Fibroblast of skin of left quadriceps (primary cell): ENCODE measurements around the gene SRD5A3.
A peak's percentile ranks its signal among the peaks of the same experiment; 100 is the strongest.
"Not testable (repeated sequence)": the region's sequence is repeated elsewhere in the genome, so short reads cannot be mapped to it uniquely, and the experiment has no call there.

Experiments
- DNase-seq, 2 experiments: peaks; one replicate each; pipeline ENCODE4 v3.0.0-alpha.2; 2013; ENCODE audit warnings: low read depth in 2 of 2

The SRD5A3 gene

GRCh38 chr4:55346851-55347255 is 811 bp downstream of the SRD5A3 start:
- DNase-seq: no peak

GRCh38 chr4:55347610-55348228 is 1.7 kb downstream of the SRD5A3 start:
- DNase-seq: no peak

DNA sequence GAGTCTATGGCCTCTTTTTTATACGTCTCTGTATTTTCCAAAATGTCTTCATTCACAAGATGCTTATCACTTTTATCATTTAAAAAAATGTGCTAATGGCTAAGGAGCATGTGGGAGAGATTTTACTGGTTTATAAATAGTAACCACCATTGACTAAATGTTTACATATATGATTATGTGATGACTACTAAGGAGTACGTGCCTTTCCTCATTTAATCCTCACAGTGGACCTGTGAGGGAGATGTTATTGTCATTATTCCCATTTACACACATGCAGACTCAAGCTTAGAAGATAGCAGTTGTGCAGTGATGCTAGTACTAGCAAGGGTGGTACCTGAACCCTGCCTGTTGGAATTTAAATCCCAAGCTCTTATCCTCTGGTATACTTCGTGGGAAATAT is 2.4 kb downstream of the SRD5A3 start:
- peak in 1 of 2 experiments; percentile 38 for DNase-seq

- not testable (repeated sequence) for DNase-seq
Measured at GRCh38 chr4:55350870-55351269, 4.8 kb downstream of the SRD5A3 start.

DNA sequence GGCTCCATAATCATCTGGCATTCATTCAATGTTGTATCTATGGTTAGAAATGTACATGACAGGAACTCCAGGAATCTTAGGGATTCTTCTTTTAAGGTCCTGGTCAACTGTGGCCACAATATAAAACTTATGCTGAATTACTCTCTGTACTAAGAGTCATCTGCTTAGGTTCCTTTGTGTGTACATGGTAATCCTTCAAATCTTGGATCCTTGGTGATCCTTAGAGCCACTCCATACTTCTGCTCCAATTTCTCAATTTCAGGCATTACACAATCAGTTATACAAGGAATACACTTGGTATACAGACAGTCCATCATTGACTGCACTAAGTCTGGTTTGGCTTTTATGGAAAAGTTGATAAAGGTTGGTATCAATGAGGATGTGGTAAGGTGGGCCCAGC is 5.8 kb downstream of the SRD5A3 start:
- DNase-seq: no peak

GRCh38 chr4:55352726-55353125 is 6.7 kb downstream of the SRD5A3 start:
- DNase-seq: no peak

DNA sequence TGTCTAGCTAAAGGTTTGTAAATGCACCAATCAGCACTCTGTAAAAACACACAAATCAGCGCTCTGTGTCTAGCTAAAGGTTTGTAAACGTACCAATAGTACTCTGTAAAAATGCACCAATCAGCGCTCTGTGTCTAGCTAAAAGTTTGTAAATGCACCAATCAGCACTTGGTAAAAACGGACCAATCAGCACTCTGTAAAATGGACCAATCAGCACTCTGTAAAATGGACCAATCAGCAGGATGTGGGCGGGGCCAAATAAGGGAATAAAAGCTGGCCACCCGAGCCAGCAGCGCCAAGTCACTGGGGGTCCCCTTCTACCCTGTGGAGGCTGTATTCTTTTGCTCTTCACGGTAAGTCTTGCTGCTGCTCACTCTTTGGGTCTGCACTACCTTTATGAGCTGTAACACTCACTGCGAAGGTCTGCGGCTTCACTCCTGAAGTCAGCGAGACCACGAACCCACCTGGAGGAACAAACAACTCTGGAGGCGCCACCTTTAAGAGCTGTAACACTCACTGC is 7.2 kb downstream of the SRD5A3 start:
- DNase-seq: not testable (repeated sequence)

GRCh38 chr4:55354648-55355047 is 8.6 kb downstream of the SRD5A3 start:
- no peak for DNase-seq

DNA sequence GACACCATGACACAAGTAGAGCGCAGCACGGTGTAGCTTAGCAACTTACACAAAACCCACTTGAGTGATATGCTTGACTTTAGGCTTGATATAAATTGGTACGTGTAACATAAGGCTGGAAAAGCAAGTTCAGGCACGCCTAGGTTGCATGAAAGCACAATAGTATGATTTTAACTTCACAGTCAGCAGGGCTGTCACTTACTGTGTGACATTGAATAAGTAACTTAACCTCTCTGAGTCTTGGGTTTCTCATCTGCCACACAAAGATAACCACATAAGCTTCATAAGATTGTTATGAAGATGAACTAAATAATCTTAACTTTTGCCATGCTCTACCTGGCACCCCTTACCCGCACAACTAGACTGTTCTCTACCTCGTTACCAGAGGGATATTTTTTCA is 9.5 kb downstream of the SRD5A3 start:
- no peak for DNase-seq

DNA sequence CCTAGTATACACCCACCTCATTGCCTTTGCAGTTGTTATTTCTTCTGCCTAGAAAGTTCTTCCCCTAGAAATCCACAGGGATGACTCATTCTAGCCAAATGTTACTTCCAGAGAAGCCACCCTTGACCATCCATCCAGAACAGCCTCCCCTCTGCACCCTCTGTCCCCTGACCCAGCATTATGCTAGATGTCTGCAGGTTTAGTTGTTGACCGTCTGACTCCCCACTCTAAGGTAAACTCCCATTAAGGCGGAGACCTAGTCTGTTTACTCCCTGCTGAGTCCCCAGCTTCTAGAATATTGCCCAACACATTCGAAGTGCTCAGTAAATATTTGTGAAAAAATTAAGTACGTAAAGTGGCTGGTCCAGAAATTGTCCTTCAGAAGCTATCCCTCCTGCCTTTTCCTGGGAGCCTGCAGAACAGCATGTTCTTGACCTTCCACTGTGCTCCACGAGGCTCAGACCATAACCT is 11.0 kb downstream of the SRD5A3 start:
- no peak for DNase-seq

- no peak for DNase-seq
Measured at GRCh38 chr4:55358246-55358645, 12.2 kb downstream of the SRD5A3 start.

DNA sequence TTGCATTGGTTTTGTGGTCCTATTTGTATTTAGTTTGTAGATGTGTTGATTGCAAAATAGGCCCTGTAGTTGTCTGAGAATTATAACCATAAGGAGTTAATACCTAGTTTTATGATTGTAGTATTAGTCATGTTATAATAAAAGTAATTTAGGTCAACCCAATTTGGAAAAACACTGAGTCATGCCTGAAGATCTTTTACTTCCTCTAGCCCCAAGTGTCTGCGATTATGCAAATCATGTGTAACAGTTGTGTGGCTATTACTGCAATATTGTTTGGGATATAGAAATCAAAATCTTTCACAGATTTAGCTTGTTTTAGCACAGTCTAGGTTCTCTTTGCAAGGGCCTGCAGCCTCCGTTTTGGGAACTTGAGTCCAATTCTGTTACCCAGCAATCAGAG is 12.6 kb downstream of the SRD5A3 start:
- peak; percentile 86 to 89 for DNase-seq

DNA sequence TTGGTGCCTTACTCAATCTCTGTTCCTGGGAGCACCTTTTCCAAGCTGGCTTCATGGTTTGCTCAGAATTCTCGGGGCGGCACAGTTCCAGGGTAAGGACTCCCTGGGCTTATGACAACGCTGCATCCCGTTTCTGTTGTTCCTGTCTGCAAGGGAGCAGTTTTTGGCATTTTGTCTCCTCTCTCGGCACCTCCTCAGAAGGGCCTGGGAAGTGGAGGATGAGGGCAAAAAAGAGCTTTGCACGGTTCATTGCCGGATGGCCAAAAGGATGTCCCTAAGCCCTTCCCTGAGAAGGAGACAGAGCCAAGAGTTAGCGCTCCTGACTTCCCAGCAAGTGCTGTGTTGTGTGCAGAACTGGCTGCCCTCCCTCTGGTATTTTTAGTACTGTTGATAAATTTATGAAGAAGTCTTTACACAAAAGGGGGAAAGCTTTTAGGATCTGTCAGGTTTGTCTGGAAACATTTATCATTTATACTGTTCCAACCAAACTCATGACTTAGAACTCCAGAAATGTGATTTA is 13.4 kb downstream of the SRD5A3 start:
- peak; percentile 41 to 53 for DNase-seq

DNA sequence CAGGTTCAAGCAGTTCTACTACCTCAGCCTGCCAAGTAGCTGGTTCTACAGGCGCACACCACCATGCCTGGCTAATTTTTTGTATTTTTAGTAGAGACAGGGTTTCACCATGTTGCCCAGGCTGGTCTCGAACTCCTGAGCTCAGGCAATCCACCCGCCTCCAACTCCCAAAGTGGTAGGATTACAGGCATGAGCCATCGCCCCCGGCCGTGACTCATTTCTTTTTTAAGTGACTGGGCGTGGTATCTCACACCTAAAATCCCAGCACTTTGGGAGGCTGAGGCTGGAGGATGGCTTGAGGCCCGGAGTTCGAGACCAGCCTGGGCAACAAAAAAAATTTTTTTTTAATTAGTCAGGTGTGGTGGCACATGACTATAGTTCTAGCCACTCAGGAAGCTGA is 16.9 kb downstream of the SRD5A3 start:
- DNase-seq: not testable (repeated sequence)

DNA sequence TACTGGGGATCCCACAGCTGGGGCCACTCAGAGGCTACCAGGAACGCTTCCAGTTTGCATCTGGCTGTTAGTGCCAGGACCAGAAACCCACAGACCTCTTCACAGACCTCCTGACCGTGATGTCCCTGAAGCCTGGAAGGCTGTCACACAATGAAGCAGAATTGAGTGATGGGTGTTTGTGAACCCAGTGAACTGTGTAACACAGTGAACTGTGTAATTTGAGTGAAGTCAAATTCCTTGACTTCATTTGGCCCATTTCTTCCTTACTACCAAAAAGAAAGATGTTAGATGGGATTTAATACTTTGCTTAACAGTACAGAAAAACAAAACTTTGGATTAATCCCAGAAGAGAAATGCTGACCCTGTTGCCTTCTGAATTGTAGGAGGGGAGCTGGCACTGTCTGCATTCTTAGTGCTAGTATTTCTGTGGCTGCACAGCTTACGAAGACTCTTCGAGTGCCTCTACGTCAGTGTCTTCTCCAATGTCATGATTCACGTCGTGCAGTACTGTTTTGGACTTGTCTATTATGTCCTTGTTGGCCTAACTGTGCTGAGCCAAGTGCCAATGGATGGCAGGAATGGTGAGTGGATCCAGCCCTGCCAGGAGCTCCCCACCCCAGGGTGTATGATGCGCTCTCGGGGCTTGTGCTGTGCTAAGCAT is 17.8 kb downstream of the SRD5A3 start:
- DNase-seq: no peak

DNA sequence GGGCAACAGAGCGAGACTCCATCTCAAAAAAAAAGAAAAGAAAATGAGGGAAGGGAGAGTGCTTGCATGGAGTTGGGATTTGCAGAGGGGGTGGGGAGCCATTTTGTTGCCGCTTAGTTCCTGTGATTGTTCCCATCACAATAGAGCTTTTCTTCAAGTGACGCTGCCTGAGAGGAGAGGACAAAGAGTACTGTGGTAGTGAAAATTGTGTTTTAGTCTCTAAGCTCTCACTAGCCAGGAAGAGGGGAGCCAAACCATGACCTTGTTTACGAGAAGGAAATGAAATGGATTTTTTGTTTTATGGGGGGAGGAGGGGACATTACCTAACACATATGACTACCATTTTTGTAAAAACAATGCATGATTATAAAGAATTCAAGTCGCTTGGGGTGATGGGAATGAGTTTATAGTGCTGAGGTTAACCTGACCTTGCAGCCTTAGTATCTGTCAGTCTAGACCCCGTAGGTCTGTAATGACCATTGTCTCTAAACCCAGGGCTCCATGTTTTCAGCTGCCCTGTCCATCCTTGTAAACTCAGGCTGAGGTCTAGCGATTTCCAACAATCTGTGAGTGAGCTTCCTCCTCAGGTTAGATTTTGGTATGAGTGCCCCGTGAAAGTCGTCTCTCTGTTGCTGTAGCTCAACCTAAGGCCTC is 18.8 kb downstream of the SRD5A3 start:
- no peak for DNase-seq

- no peak for DNase-seq
Measured at GRCh38 chr4:55365345-55365728, 19.3 kb downstream of the SRD5A3 start.

- DNase-seq: no peak
Measured at GRCh38 chr4:55366621-55367020, 20.6 kb downstream of the SRD5A3 start.

DNA sequence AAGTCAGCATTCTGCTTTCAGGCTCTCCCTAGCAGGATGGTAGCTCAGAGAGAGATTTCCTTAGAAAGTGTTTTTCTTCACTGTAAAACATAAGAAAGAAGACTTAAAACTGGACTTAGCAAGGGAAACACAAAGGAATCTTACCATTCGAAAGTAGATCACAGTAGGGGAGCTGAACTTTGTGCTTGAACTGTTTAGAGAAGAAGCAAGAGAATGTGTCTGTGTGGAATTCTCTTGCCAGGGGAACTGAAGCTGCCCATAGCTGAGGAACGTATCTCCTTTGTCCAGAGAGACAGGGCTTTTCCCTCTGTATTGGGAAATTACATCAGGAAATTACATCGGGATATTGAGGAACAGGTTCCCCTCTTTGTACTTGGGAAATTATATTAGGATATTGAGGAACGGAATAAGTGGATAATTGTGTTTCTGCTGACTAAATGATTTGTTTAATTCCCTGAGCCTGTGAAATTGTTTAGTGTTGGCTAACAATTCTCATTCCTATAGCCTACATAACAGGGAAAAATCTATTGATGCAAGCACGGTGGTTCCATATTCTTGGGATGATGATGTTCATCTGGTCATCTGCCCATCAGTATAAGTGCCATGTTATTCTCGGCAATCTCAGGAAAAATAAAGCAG is 21.2 kb downstream of the SRD5A3 start:
- DNase-seq: no peak

DNA sequence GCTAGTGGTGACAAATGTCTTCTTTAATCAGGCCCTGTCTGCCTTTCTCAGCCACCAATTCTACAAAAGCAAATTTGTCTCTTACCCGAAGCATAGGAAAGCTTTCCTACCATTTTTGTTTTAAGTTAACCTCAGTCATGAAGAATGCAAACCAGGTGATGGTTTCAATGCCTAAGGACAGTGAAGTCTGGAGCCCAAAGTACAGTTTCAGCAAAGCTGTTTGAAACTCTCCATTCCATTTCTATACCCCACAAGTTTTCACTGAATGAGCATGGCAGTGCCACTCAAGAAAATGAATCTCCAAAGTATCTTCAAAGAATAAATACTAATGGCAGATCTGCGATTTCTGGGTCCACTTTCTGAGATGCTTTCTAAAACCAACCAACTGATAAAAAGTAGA is 23.9 kb downstream of the SRD5A3 start:
- DNase-seq: no peak

GRCh38 chr4:55372259-55372658 is 26.2 kb downstream of the SRD5A3 start:
- DNase-seq: no peak

- no peak for DNase-seq
Measured at GRCh38 chr4:55373461-55373860, 27.4 kb downstream of the SRD5A3 start.
